Heart left ventricle (tissue), 16 donors: ENCODE measurements around the gene PCDHA1. TPM values are rescaled to one million over a fixed set of nuclear protein-coding genes. Genes with fewer than 3 reads are reported as not detected.

Source experiments
- ATAC-seq, 4 donors: fragments of 200-7000 bp; cut with Tn5 transposase; one replicate each; pipeline ENCODE4 v1.9.1; 2020 to 2022; ENCODE audit warnings: moderate library complexity in 4 of 4, mild to moderate bottlenecking in 3 of 4, moderate number of reproducible peaks in 1 of 4
- DNase-seq, 5 donors: peaks; one replicate each; pipeline ENCODE4 v3.0.0-alpha.2; 2020
- H3K27ac ChIP-seq, 12 donors: fragments of 200-600 bp; sonication (generic) in 4 of 12; one replicate each; pipeline versions ENCODE4 v1.5.0 to v1.8.0; 2016 to 2022; ENCODE audit warnings: mild to moderate bottlenecking in 2 of 12
- H3K27me3 ChIP-seq, 9 donors: fragments of 200-600 bp; sonication (generic) in 2 of 9; one replicate each; pipeline versions ENCODE4 v1.5.1 to v1.8.0; 2016 to 2022; ENCODE audit warnings: mild to moderate bottlenecking in 3 of 9
- H3K36me3 ChIP-seq, 9 donors: fragments of 200-600 bp; sonication (generic) in 2 of 9; one replicate each; pipeline versions ENCODE4 v1.5.0 to v1.8.0; 2018 to 2022; ENCODE audit warnings: mild to moderate bottlenecking in 2 of 9
- H3K4me1 ChIP-seq, 12 donors: fragments of 200-600 bp; sonication (generic) in 4 of 12; one replicate each; pipeline versions ENCODE4 v1.5.0 to v1.8.0; 2016 to 2022; ENCODE audit warnings: mild to moderate bottlenecking in 3 of 12
- H3K4me3 ChIP-seq, 12 donors: fragments of 200-600 bp; sonication (generic) in 4 of 12; one replicate each; pipeline versions ENCODE4 v1.5.0 to v1.8.0; 2017 to 2022; ENCODE audit warnings: mild to moderate bottlenecking in 9 of 12, moderate library complexity in 4 of 12
- H3K9me3 ChIP-seq, 12 donors: fragments of 200-600 bp; sonication (generic) in 4 of 12; one replicate each; pipeline versions ENCODE4 v1.5.0 to v1.8.0; 2016 to 2022; ENCODE audit warnings: mild to moderate bottlenecking in 1 of 12
- CTCF ChIP-seq, 12 donors: fragments of 200-600 bp; sonication (generic) in 4 of 12; IDR thresholded peaks; one replicate each; pipeline versions ENCODE4 v1.5.0 to v1.8.0; 2018 to 2022; ENCODE audit warnings: antibody characterized with exemption in 12 of 12, mild to moderate bottlenecking in 5 of 12
- POLR2A ChIP-seq, 2 donors: fragments of 450-650 bp; IDR thresholded peaks; one replicate each; pipeline ENCODE4 v1.6.1; 2017; ENCODE audit warnings: antibody characterized with exemption in 2 of 2, mild to moderate bottlenecking in 2 of 2, moderate library complexity in 2 of 2
- WGBS, 4 donors: extraction: QIAGEN DNeasy Blood & Tissue Kit in 2 of 4; methylation state at CpG; one replicate each; pipeline versions ENCODE4 v1.1.5 to v1.1.7; 2013 to 2018; 5-methylcytosine and 5-hydroxymethylcytosine counted together
- intact Hi-C, 10 donors: fragments of 100-400 bp; cut with DNase I; formaldehyde crosslinking; loops; one replicate each; pipeline versions ENCODE4 v1.11.1 to v1.14.2; 2022
- polyA plus RNA-seq, 2 donors: library from polyadenylated mRNA; stranded (reverse); fragments of 200-250 nt; gene quantifications; one replicate each; pipeline ENCODE4 v1.2.3, GENCODE V29; 2013
- total RNA-seq, 9 donors: library from RNA; depleted of rRNA in 2 of 9; stranded (reverse); fragments of >200 nt in 2 of 9; fragmentation: NEBNext Ultra II Directional in 3 of 9; extraction: Animal tissue kit (Norgen Biotek cat#: 25700) in 3 of 9; gene quantifications; one replicate each; pipeline versions ENCODE4 v1.1.0 to v1.2.4, GENCODE V29; 2016 to 2023
- donor health status: ischemic (EF 13 %, LVEDD 7.1; RV severe dilation, severe dysfunction).
- donor health status: healthy with polysubstance abuse.
- donor health status: DM: no; HTN: yes; CAD: no.
- donor health status: DM: no; HTN: no; CAD: no.
- donor health status: ischemic (EF 25% LVEDD 6.9; RV normal size, moderate dysfunction).
- donor health status: ischemic (EF 25% LVEDD 5.7; RV mildly dilated, moderate dysfunction).
- donor health status: healthy.
- donor health status: DM: yes; HTN: yes; CAD: no.
- donor health status: ischemic (EF 35%, LVEDD 5.7; RV mildly dilated, moderate dysfunction).
- donor health status: nonischemic (EF 11% LVEDD 7.7; RV severe dilation, severe dysfunction).
- donor health status: DM: yes; HTN: yes; CAD: no.
- donor health status: PGD.
- donor health status: ischemic (EF 29% LVEDD 5.4; RV normal size, mild dysfunction).
- donor health status: nonischemic (EF 23%, LVEDD 6.1; RV moderate dilation, normal function).

The PCDHA1 gene
- total and polyA plus RNA-seq, 11 donors: 0.08 TPM; not detected in 10

DNA sequence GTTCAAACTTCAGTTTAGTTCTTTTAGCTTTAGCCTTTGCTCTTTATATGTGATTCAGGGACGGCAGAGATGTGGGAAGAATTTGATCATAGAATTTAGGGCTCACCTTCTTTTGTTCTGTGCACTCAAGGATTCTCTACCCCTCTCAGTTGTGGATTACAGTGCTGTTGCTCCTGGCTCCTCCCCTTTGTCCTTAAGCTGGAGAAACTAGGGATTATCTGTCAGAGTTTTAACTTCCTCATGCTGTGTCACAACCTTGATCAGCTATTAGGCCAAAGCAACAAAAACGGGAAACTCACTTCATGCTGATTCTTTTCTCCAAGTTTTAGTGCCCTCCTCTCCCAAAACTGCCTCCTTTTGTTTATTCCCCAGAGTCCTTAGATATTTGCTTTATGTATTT, 167.3 kb downstream of the PCDHA1 start:
- intact Hi-C loops: no loop called here
- peaks cover 0 to 13% (median 0%) of the 10 kb centered on the region in 12 donors for H3K9me3 ChIP-seq
- H3K27ac ChIP-seq: no peak overlapping the region
- TF ChIP-seq POLR2A (IDR thresholded peaks at IDR 0.05) (no peak), CTCF (IDR thresholded peaks at IDR 0.05) (no peak)
- 36 to 43% (median 41%) methylated on average over 2 of the region's 2 CpGs for WGBS, 4 donors
- H3K36me3 ChIP-seq: no peaks in the 10 kb centered on the region
- no peak for DNase-seq
- H3K4me1 ChIP-seq: no peaks in the 10 kb centered on the region
- ATAC-seq: no peak
- H3K27me3 ChIP-seq: peaks cover 0 to 4% (median 0%) of the 10 kb centered on the region in 9 donors
- no peak overlapping the region for H3K4me3 ChIP-seq

DNA sequence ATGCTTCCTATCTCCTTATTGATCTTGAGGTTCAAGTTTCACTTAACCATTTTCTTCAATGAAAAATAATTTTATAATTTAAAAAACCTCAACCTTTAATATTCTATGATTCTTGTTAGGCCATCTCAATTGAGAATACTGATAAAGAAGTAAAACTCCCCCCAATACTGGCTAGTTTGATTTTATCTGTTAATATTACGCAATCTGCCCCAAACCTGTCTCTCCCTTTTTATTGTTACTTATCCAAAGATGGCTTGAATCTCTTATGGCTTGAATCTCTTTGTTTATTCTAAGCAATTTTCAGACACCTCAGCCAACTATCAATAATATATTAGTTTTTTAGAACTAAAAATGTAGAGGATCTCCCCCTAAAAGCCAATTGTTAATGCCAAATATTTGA, 176.2 kb downstream of the PCDHA1 start:
- intact Hi-C loops: no loop called here
- peaks cover 0 to 16% (median 6%) of the 10 kb centered on the region in 12 donors for H3K4me1 ChIP-seq

DNA sequence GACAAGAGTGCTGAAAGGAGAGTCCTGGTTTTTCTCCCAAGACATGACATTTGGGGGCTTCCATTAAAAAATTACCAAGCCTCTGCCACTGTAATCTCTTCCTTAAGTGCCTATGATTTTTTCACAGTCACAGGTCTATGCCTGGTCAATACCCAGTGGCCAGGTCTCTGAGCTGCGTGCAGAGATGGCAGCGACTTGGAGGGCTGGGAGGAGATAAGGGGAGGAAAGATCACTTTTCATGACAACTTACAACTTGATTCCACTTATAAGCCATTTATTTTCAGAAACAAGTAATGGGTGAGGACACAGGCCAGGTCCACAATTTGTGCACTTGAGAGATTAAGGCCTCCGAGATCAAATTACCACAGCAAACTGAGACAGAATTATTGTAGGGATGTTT, 178.4 kb downstream of the PCDHA1 start:
- no peak for TF ChIP-seq CTCF (IDR thresholded peaks at IDR 0.05)
- TF ChIP-seq POLR2A (IDR thresholded peaks at IDR 0.05): no peak
- ATAC-seq: no peak
- no peak overlapping the region for H3K4me3 ChIP-seq
- H3K36me3 ChIP-seq: no peaks in the 10 kb centered on the region
- peaks cover 0 to 62% (median 23%) of the 10 kb centered on the region in 9 donors for H3K27me3 ChIP-seq
- H3K27ac ChIP-seq: no peak overlapping the region
- H3K4me1 ChIP-seq: peaks cover 0 to 17% (median 6%) of the 10 kb centered on the region in 12 donors
- DNase-seq: no peak
- 40 to 48% (median 45%) methylated on average over 3 of the region's 3 CpGs for WGBS, 4 donors
- no peaks in the 10 kb centered on the region for H3K9me3 ChIP-seq
- intact Hi-C loops: no loop called here

More for the DNA sequence above, 176.2 kb downstream of the PCDHA1 start:
- Histone ChIP-seq H3K27ac (no peak overlapping the region), H3K4me3 (no peak overlapping the region), H3K9me3 (no peaks in the 10 kb centered on the region), H3K36me3 (no peaks in the 10 kb centered on the region), H3K27me3 (peaks cover 0 to 47% (median 11%) of the 10 kb centered on the region in 9 donors)
- DNase-seq: no peak
- ATAC-seq: no peak
- no peak for TF ChIP-seq POLR2A (IDR thresholded peaks at IDR 0.05)
- no peak for TF ChIP-seq CTCF (IDR thresholded peaks at IDR 0.05)
- 88 to 93% (median 91%) methylated on average over 1 of the region's 1 CpG for WGBS, 4 donors

DNA sequence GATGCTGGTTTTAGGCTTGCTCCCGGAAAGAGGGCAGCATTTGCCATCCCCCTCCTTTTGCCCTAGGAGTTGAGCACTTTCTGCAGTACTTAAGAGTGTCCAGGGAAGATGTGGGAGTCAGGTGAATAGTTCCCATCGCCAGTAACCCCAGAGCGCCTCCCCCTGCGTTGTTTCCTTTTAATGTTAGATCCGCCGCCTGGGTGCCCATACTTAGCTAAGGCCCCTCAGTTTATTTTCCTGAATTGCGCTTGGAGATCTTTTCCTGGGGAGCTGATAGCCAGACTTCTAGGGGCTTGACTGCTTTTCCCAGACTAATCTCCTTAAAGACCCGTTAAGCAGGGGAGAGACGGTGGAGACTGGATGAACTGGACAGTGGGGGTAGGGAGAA, 180.0 kb downstream of the PCDHA1 start:
- ATAC-seq: no peak
- Histone ChIP-seq H3K36me3 (no peaks in the 10 kb centered on the region), H3K4me3 (peak overlapping the region; percentile 17 to 67 (median 56)), H3K27me3 (peaks cover 0 to 62% (median 23%) of the 10 kb centered on the region in 9 donors), H3K4me1 (peaks cover 0 to 17% (median 6%) of the 10 kb centered on the region in 12 donors), H3K9me3 (no peaks in the 10 kb centered on the region), H3K27ac (peak overlapping the region in 2 of 12 donors; percentile 40 to 62)
- no peak for DNase-seq
- WGBS, 4 donors: 2 to 3% (median 3%) methylated on average over 9 of the region's 9 CpGs
- intact Hi-C loops: no loop called here
- TF ChIP-seq CTCF (IDR thresholded peaks at IDR 0.05): no peak
- no peak for TF ChIP-seq POLR2A (IDR thresholded peaks at IDR 0.05)
